Superior temporal gyrus (tissue), 1 donor: Measurements from ENCODE around the gene RPL36.
A peak's percentile ranks its signal among the peaks of the same experiment; 100 is the strongest.
"Not testable (repeated sequence)": the region's sequence is repeated elsewhere in the genome, so short reads cannot be mapped to it uniquely, and the experiment has no call there.

ENCODE experiments used
- DNase-seq: peaks from one replicate; pipeline ENCODE4 v3.0.0-alpha.2; 2016; ENCODE audit errors: extremely low spot score

The RPL36 gene

GRCh38 chr19:5674714-5675113, 15.4 kb upstream of the RPL36 start:
- DNase-seq: no peak

GRCh38 chr19:5676105-5676771, 13.9 kb upstream of the RPL36 start:
- no peak for DNase-seq

GRCh38 chr19:5676772-5677105, 13.4 kb upstream of the RPL36 start:
- DNase-seq: no peak

- no peak for DNase-seq
Observed at GRCh38 chr19:5677136-5677535, 13.0 kb upstream of the RPL36 start.

- DNase-seq: no peak
Observed at GRCh38 chr19:5677580-5677979, 12.5 kb upstream of the RPL36 start.

GRCh38 chr19:5678071-5678718, 11.9 kb upstream of the RPL36 start:
- DNase-seq: no peak

- no peak for DNase-seq
Observed at GRCh38 chr19:5679289-5680083, 10.6 kb upstream of the RPL36 start.

GRCh38 chr19:5680084-5680436, 10.0 kb upstream of the RPL36 start:
- no peak for DNase-seq

GRCh38 chr19:5680437-5681368, 9.4 kb upstream of the RPL36 start, which contains the start of the genes HSD11B1L and MICOS13:
Gene HSD11B1L, plus strand, starts transcription at chr19:5681027. Its CDS starts 3,806 bp downstream, at chr19:5684833.
Gene MICOS13, minus strand, starts transcription at chr19:5680516. Its CDS starts 30 bp downstream, at chr19:5680486.
- DNase-seq: peak; percentile 99

GRCh38 chr19:5681391-5682106, 8.5 kb upstream of the RPL36 start:
- no peak for DNase-seq

- no peak for DNase-seq
Observed at GRCh38 chr19:5682107-5682482, 8.0 kb upstream of the RPL36 start.

GRCh38 chr19:5683177-5683886, 6.8 kb upstream of the RPL36 start:
- no peak for DNase-seq

- DNase-seq: no peak
Observed at GRCh38 chr19:5684694-5685430, 5.2 kb upstream of the RPL36 start.

- no peak for DNase-seq
Observed at GRCh38 chr19:5686326-5686646, 3.8 kb upstream of the RPL36 start.

GRCh38 chr19:5686647-5687359, 3.3 kb upstream of the RPL36 start:
- peak; percentile 74 for DNase-seq

- no peak for DNase-seq
Observed at GRCh38 chr19:5687360-5688198, 2.5 kb upstream of the RPL36 start.

GRCh38 chr19:5688262-5688881, 1.7 kb upstream of the RPL36 start:
- not testable (repeated sequence) for DNase-seq
